GM21576 (cell line): Measurements from ENCODE around the gene GUCA2A.

Experiments used
- ATAC-seq: cut with Tn5 transposase; IDR thresholded peaks from one replicate; pipeline ENCODE4 v1.9.1; 2021; ENCODE audit warnings: mild to moderate bottlenecking, moderate library complexity; ENCODE audit not compliant: unreplicated experiment

Gene GUCA2A

GRCh38 chr1:42155362-42155761, 9.2 kb downstream of the GUCA2A start:
- ATAC-seq, result no peak

GRCh38 chr1:42154685-42155084, 9.9 kb downstream of the GUCA2A start:
- ATAC-seq, result no peak

- no peak for ATAC-seq
Observed at GRCh38 chr1:42153624-42154023, 10.9 kb downstream of the GUCA2A start.

GRCh38 chr1:42152907-42153600, 11.5 kb downstream of the GUCA2A start, which contains the start of gene GUCA2B:
Gene GUCA2B, plus strand, starts transcription at chr1:42153410. Its CDS starts 41 bp downstream, at chr1:42153451.
- no peak for ATAC-seq

GRCh38 chr1:42152119-42152518, 12.4 kb downstream of the GUCA2A start:
- ATAC-seq, result no peak

- no peak for ATAC-seq
Observed at GRCh38 chr1:42150651-42151050, 13.9 kb downstream of the GUCA2A start.

- ATAC-seq, result no peak
Observed at GRCh38 chr1:42148166-42148565, 16.4 kb downstream of the GUCA2A start.

GRCh38 chr1:42146626-42147320, 17.8 kb downstream of the GUCA2A start:
- no peak for ATAC-seq

GRCh38 chr1:42145764-42146625, 18.6 kb downstream of the GUCA2A start:
- no peak for ATAC-seq

GRCh38 chr1:42145389-42145716, 19.2 kb downstream of the GUCA2A start:
- ATAC-seq, result no peak

- ATAC-seq, result no peak
Observed at GRCh38 chr1:42144711-42145388, 19.7 kb downstream of the GUCA2A start.

GRCh38 chr1:42143896-42144710, 20.4 kb downstream of the GUCA2A start:
- ATAC-seq, result no peak

GRCh38 chr1:42142894-42143675, 21.5 kb downstream of the GUCA2A start:
- no peak for ATAC-seq

- ATAC-seq, result no peak
Observed at GRCh38 chr1:42141978-42142377, 22.6 kb downstream of the GUCA2A start.

GRCh38 chr1:42140191-42140590, 24.4 kb downstream of the GUCA2A start:
- no peak for ATAC-seq

GRCh38 chr1:42139444-42139843, 25.1 kb downstream of the GUCA2A start:
- no peak for ATAC-seq

- ATAC-seq, result no peak
Observed at GRCh38 chr1:42138586-42138985, 26.0 kb downstream of the GUCA2A start.

GRCh38 chr1:42137766-42138165, 26.8 kb downstream of the GUCA2A start:
- no peak for ATAC-seq

- ATAC-seq, result no peak
Observed at GRCh38 chr1:42136466-42136865, 28.1 kb downstream of the GUCA2A start.
